HepG2 (cell line): Measurements from ENCODE around the gene NID1. TPM values are rescaled to one million over a fixed set of nuclear protein-coding genes. Genes with fewer than 3 reads are reported as not detected.
"Not testable (repeated sequence)": the region's sequence is repeated elsewhere in the genome, so short reads cannot be mapped to it uniquely, and the experiment has no call there.

Experiments
- ATAC-seq: fragments of 200-7000 bp; cut with Tn5 transposase; 3 replicates; pipeline ENCODE4 v1.9.1; 2020; ENCODE audit warnings: mild to moderate bottlenecking, moderate library complexity
- BruUV-seq: library from RNA; stranded (reverse); fragments of 400-500 nt; replicated peaks from 2 replicates; lab custom pipeline; 2021; lab: Mats Ljungman, UMichigan
- CTCF ChIA-PET: fragments of 300-600 bp; formaldehyde crosslinking; extraction: SDS; loops from one replicate; lab custom pipeline; 2021; ENCODE audit warnings: low total read pairs, inconsistent platforms, low intra/inter-chr PET ratio; lab: Yijun Ruan, JAX
- POLR2A ChIA-PET: fragments of 350-600 bp; sonication (Branson Sonifier 250); formaldehyde crosslinking; loops from one replicate; lab custom pipeline; 2020; ENCODE audit warnings: antibody characterized with exemption, inconsistent platforms; lab: Yijun Ruan, JAX
- DNase-seq: peaks from one replicate; pipeline ENCODE4 v3.0.0-alpha.2; 2015; ENCODE audit warnings: low spot score
- FAIRE-seq: peaks from 3 replicates; lab custom pipeline; 2011; peaks lifted over from hg19 to GRCh38; lab: Jason Lieb, UNC
- H2AFZ ChIP-seq: one replicate; pipeline ENCODE4 v1.6.1; 2011; ENCODE audit warnings: low read length, inconsistent platforms
- H3K27ac ChIP-seq: fragments of 300-600 bp; 3 replicates; pipeline ENCODE4 v1.8.0; 2011; ENCODE audit warnings: mixed run types, mild to moderate bottlenecking, mixed read lengths, low read length, inconsistent platforms; ENCODE audit not compliant: insufficient read depth; ENCODE audit errors: extremely low read length
- H3K27me3 ChIP-seq, 2 experiments: fragments of 200-600 bp in 1 of 2; 2 replicates in 1 of 2; 3 replicates in 1 of 2; pipeline versions ENCODE4 v1.6.0 to v1.8.0; 2011; ENCODE audit warnings: low read length in 2 of 2, mild to moderate bottlenecking in 2 of 2, moderate library complexity in 2 of 2, inconsistent platforms in 1 of 2; ENCODE audit not compliant: insufficient read depth in 2 of 2, control insufficient read depth in 1 of 2
- H3K36me3 ChIP-seq, 2 experiments: fragments of 200-600 bp in 1 of 2; replicated peaks in 1 of 2; 2 replicates in 1 of 2; 3 replicates in 1 of 2; pipeline versions ENCODE4 v1.5.1 to v1.8.0; 2011; ENCODE audit warnings: low read length in 2 of 2, inconsistent platforms in 1 of 2; ENCODE audit not compliant: insufficient read depth in 2 of 2, control insufficient read depth in 1 of 2
- H3K4me1 ChIP-seq: 2 replicates; pipeline ENCODE4 v1.5.1; 2012; ENCODE audit warnings: low read length, inconsistent platforms; ENCODE audit not compliant: insufficient read depth
- H3K4me2 ChIP-seq: 2 replicates; pipeline ENCODE4 v1.6.0; 2011; ENCODE audit warnings: low read depth, low read length, inconsistent platforms
- H3K4me3 ChIP-seq, 3 experiments: fragments of 200-600 bp in 1 of 3; sonication (generic), shearing (Covaris generic) in 1 of 3; replicated peaks in 1 of 3; 2 replicates each; pipeline ENCODE4 v1.5.1; 2011 to 2016; ENCODE audit warnings: low read length in 3 of 3, inconsistent platforms in 2 of 3, low read depth in 2 of 3, mild to moderate bottlenecking in 2 of 3, control low read depth in 1 of 3, mixed read lengths in 1 of 3; ENCODE audit not compliant: insufficient read depth in 1 of 3
- H3K79me2 ChIP-seq: one replicate; pipeline ENCODE4 v1.6.1; 2011; ENCODE audit warnings: low read length, inconsistent platforms; ENCODE audit not compliant: insufficient read depth
- H3K9ac ChIP-seq: 2 replicates; pipeline ENCODE4 v1.6.0; 2011; ENCODE audit warnings: mild to moderate bottlenecking, low read depth, low read length, inconsistent platforms; ENCODE audit not compliant: insufficient read depth
- H3K9me3 ChIP-seq: 2 replicates; pipeline ENCODE4 v1.5.1; 2012; ENCODE audit warnings: mild to moderate bottlenecking, low read length
- H4K20me1 ChIP-seq: 2 replicates; pipeline ENCODE4 v1.6.0; 2011; ENCODE audit warnings: inconsistent platforms, mild to moderate bottlenecking, low read length, moderate library complexity; ENCODE audit not compliant: insufficient read depth
- HMGA1 ChIP-seq: sonication (generic); formaldehyde crosslinking; conservative IDR thresholded peaks from 2 replicates; pipeline ENCODE4 v1.4.0; 2020; ENCODE audit warnings: missing genetic modification reagents
- IRF9 ChIP-seq: sonication (generic); formaldehyde crosslinking; IDR thresholded peaks from 2 replicates; pipeline ENCODE4 v1.8.0; 2022; ENCODE audit warnings: missing genetic modification reagents, mild to moderate bottlenecking, borderline replicate concordance
- ISX ChIP-seq: sonication (generic); formaldehyde crosslinking; conservative IDR thresholded peaks from 2 replicates; pipeline ENCODE4 v1.5.0; 2020; ENCODE audit warnings: missing genetic modification reagents
- XRCC5 ChIP-seq: fragments of 200-400 bp; formaldehyde crosslinking; optimal IDR thresholded peaks from 2 replicates; pipeline ENCODE3; 2017; ENCODE audit warnings: mild to moderate bottlenecking, low read length
- YEATS4 ChIP-seq: sonication (generic); formaldehyde crosslinking; IDR thresholded peaks from 2 replicates; pipeline ENCODE4 v1.4.0; 2020; ENCODE audit warnings: missing genetic modification reagents, borderline replicate concordance
- ZFP41 ChIP-seq: sonication (generic); formaldehyde crosslinking; IDR thresholded peaks from 2 replicates; pipeline ENCODE4 v1.4.0; 2020; ENCODE audit warnings: mild to moderate bottlenecking, missing genetic modification reagents, borderline replicate concordance
- ZNF281 ChIP-seq: sonication (generic); formaldehyde crosslinking; IDR thresholded peaks from 2 replicates; pipeline ENCODE4 v1.4.0; 2020; ENCODE audit warnings: missing genetic modification reagents, borderline replicate concordance
- ZNF343 ChIP-seq: sonication (generic); formaldehyde crosslinking; IDR thresholded peaks from 2 replicates; pipeline ENCODE4 v1.4.0; 2020; ENCODE audit warnings: mild to moderate bottlenecking, missing genetic modification reagents
- ZNF354B ChIP-seq: sonication (generic); formaldehyde crosslinking; IDR thresholded peaks from 2 replicates; pipeline ENCODE4 v1.8.0; 2022; ENCODE audit warnings: mild to moderate bottlenecking, missing genetic modification reagents
- WGBS: methylation state at CpG from one replicate; pipeline ENCODE4 v1.1.6; 2017; ENCODE audit warnings: low lambda C conversion rate; 5-methylcytosine and 5-hydroxymethylcytosine counted together
- in situ Hi-C: cut with HindIII; loops from 2 replicates; pipeline ENCODE4 v1.10.0; 2017; ENCODE audit warnings: low pct_unique_long_range_greater_than_20kb; ENCODE audit not compliant: extremely low pct_ligation_motif_present
- intact Hi-C: fragments of 100-400 bp; cut with micrococcal nuclease; formaldehyde crosslinking; loops from one replicate; pipeline ENCODE4 v1.10.0; 2022; ENCODE audit not compliant: unreplicated experiment
- polyA plus RNA-seq, 8 experiments: library from polyadenylated mRNA; depleted of rRNA in 3 of 8; stranded (reverse) in 7 of 8; unstranded in 1 of 8; fragments of >200 nt; fragmentation: Illumina TruSeq in 4 of 8; extraction: Trizol in 4 of 8; gene quantifications; 2 replicates each; pipeline versions ENCODE4 v1.2.1 to v1.2.3, GENCODE V29; 2011 to 2016; ENCODE audit warnings: low read depth in 4 of 8, missing spikeins in 1 of 8, mixed read lengths in 1 of 8; ENCODE audit not compliant: insufficient read depth in 1 of 8
- total RNA-seq, 5 experiments: library from RNA; depleted of rRNA; stranded (reverse); fragments of >200 nt; fragmentation: Illumina TruSeq; extraction: Trizol; gene quantifications; 2 replicates each; pipeline ENCODE4 v1.2.3, GENCODE V29; 2016; ENCODE audit warnings: low read depth in 1 of 5

Gene NID1
- total and polyA plus RNA-seq, 2 of the 13 experiments (the other 11 are each of a cell fraction or from before 2014, with no cell fraction given), result 50.2 to 56.1 TPM

DNA sequence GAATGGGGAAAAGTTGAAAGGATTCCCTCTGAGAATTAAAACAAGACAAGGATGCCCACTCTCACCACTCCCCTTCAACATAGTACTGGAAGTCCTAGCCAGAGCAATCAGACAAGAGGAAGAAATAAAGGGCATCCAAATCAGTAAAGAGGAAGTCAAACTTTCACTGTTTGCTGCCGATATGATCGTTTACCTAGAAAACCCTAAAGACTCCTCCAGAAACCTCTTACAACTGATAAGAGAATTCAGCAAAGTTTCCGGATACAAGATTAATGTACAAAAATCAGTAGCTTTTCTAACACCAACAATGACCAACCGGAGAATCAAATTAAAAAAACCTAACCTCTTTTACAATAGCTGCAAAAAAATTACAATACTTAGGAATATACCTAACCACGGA, 98.8 kb downstream of the NID1 start:
- H3K9me3 ChIP-seq, H4K20me1 ChIP-seq, in situ Hi-C loops, H2AFZ ChIP-seq, BruUV-seq, DNase-seq, H3K4me3 ChIP-seq, H3K36me3 ChIP-seq, intact Hi-C loops, POLR2A ChIA-PET, H3K27me3 ChIP-seq, H3K79me2 ChIP-seq, H3K4me1 ChIP-seq, H3K4me2 ChIP-seq, H3K27ac ChIP-seq, H3K9ac ChIP-seq, CTCF ChIA-PET, ATAC-seq, FAIRE-seq: not testable (repeated sequence)
- WGBS, result 71% methylated on average over 5 of the region's 5 CpGs

DNA sequence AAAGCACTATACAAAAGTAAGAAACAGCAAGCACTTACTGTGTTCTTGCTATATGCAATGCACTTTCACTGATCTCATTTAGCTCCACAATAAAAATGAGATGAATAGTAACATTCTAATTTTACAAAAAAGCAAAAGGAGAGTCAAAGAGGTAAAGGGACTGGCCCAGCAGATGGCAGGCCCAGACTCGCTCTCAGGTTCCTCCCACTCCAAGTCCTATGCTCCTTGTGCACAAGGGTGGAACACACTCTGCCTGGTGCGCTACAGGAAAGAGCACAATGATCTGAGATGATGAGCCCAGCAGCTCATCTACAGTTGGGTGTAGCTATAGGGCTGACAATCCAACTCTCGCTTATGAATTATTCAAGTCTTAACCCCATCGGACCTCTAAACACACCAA, 104.1 kb downstream of the NID1 start:
- POLR2A ChIA-PET, result no interaction called here
- Histone ChIP-seq H3K27me3 (no peaks in the 10 kb centered on the region; a peak in 1 of 5 replicates), H3K79me2 (no peaks in the 10 kb centered on the region), H3K9me3 (no peaks in the 10 kb centered on the region), H3K36me3 (no peaks in the 10 kb centered on the region), H3K27ac (no peak overlapping the region), H3K9ac (no peak overlapping the region), H3K4me1 (no peaks in the 10 kb centered on the region), H2AFZ (no peak overlapping the region), H4K20me1 (no peaks in the 10 kb centered on the region), H3K4me3 (no peak overlapping the region), H3K4me2 (no peak overlapping the region)
- in situ Hi-C loops, result no loop called here
- FAIRE-seq (no peak), DNase-seq (no peak), ATAC-seq (no peak)
- CTCF ChIA-PET, result no interaction called here
- WGBS, result 45% methylated on average over 4 of the region's 4 CpGs
- intact Hi-C loops, result no loop called here
- no TSS peak for BruUV-seq
- TF ChIP-seq ZNF281 (no peak), XRCC5 (no peak), IRF9 (no peak), HMGA1 (CRISPR knock-in tag) (no peak), ZNF343 (CRISPR knock-in tag) (no peak), YEATS4 (CRISPR knock-in tag) (no peak), ISX (no peak), ZFP41 (CRISPR knock-in tag) (no peak), ZNF354B (CRISPR knock-in tag) (no peak)
